Smooth muscle cell (in vitro differentiated cells): ENCODE measurements around the gene ZNF536. TPM values are rescaled to one million over a fixed set of nuclear protein-coding genes. Genes with fewer than 3 reads are reported as not detected.

ENCODE experiments used
- DNase-seq: peaks from one replicate; lab custom pipeline; 2025; ENCODE audit not compliant: unreplicated experiment; lab: John Stamatoyannopoulos, UW
- H2AFZ ChIP-seq: fragments of 200-600 bp; sonication (generic); 2 replicates; pipeline ENCODE4 v1.6.0; 2016; ENCODE audit warnings: antibody characterized with exemption, low read depth, mild to moderate bottlenecking
- H3F3A ChIP-seq: fragments of 200-600 bp; sonication (generic); 2 replicates; pipeline ENCODE4 v1.6.0; 2017; ENCODE audit warnings: antibody characterized with exemption, low read depth
- H3K27ac ChIP-seq: fragments of 200-600 bp; sonication (generic); 2 replicates; pipeline ENCODE4 v1.5.1; 2016; ENCODE audit warnings: low read depth, mild to moderate bottlenecking
- H3K27me3 ChIP-seq: fragments of 200-600 bp; sonication (generic); 2 replicates; pipeline ENCODE4 v1.6.1; 2016; ENCODE audit warnings: low read depth, mild to moderate bottlenecking
- H3K36me3 ChIP-seq: fragments of 200-600 bp; sonication (generic); 2 replicates; pipeline ENCODE4 v1.5.1; 2016; ENCODE audit warnings: low read depth
- H3K4me1 ChIP-seq: fragments of 200-600 bp; sonication (generic); 2 replicates; pipeline ENCODE4 v1.5.1; 2016; ENCODE audit warnings: low read depth
- H3K4me2 ChIP-seq: fragments of 200-600 bp; sonication (generic); 2 replicates; pipeline ENCODE4 v1.6.0; 2016; ENCODE audit warnings: mild to moderate bottlenecking
- H3K4me3 ChIP-seq: fragments of 200-600 bp; sonication (generic); 2 replicates; pipeline ENCODE4 v1.5.1; 2016; ENCODE audit warnings: mild to moderate bottlenecking
- H3K79me2 ChIP-seq: fragments of 200-600 bp; sonication (generic); 2 replicates; pipeline ENCODE4 v1.6.0; 2016; ENCODE audit warnings: low read depth, mild to moderate bottlenecking
- H3K9ac ChIP-seq: fragments of 200-600 bp; sonication (generic); 2 replicates; pipeline ENCODE4 v1.6.0; 2016; ENCODE audit warnings: low read depth
- H3K9me3 ChIP-seq: fragments of 200-600 bp; sonication (generic); replicated peaks from 2 replicates; pipeline ENCODE4 v1.5.1; 2016; ENCODE audit warnings: low read depth
- H4K20me1 ChIP-seq: fragments of 200-600 bp; sonication (generic); 2 replicates; pipeline ENCODE4 v1.6.0; 2016; ENCODE audit warnings: low read depth
- CTCF ChIP-seq: fragments of 200-600 bp; sonication (generic); IDR thresholded peaks from 2 replicates; pipeline ENCODE4 v1.5.1; 2017; ENCODE audit warnings: borderline replicate concordance, mild to moderate bottlenecking, antibody characterized with exemption; ENCODE audit not compliant: insufficient read depth, poor library complexity, severe bottlenecking
- WGBS: methylation state at CpG from one replicate; pipeline ENCODE4 v1.1.7; 2016; ENCODE audit warnings: low lambda C conversion rate; 5-methylcytosine and 5-hydroxymethylcytosine counted together
- polyA plus RNA-seq: library from polyadenylated mRNA; unstranded; fragments of >200 nt; fragmentation: Nextera tagmentation; extraction: Ambion mirVana; gene quantifications from 2 replicates; pipeline ENCODE4 v1.2.1, GENCODE V29; 2016
- total RNA-seq: library from RNA; depleted of rRNA; stranded (reverse); fragments of >200 nt; gene quantifications from 2 replicates; pipeline ENCODE4 v1.2.3, GENCODE V29; 2014

The ZNF536 gene
- total and polyA plus RNA-seq, 2 experiments from 2014 or later = not detected

- no peaks in the 10 kb centered on the region for H3K79me2 ChIP-seq
- no peak for DNase-seq
- H2AFZ ChIP-seq = no peak overlapping the region
- H3K27ac ChIP-seq = no peak overlapping the region
- H3K9ac ChIP-seq = no peak overlapping the region
- 86% methylated on average over 4 of the region's 4 CpGs for WGBS
- H3F3A ChIP-seq = no peaks in the 10 kb centered on the region
- H3K4me3 ChIP-seq = no peak overlapping the region
- peaks cover 33% of the 10 kb centered on the region for H3K27me3 ChIP-seq
- no peak for TF ChIP-seq CTCF
- no peaks in the 10 kb centered on the region for H3K9me3 ChIP-seq
- H3K4me1 ChIP-seq = no peaks in the 10 kb centered on the region
- H4K20me1 ChIP-seq = no peaks in the 10 kb centered on the region
- H3K4me2 ChIP-seq = no peak overlapping the region
- H3K36me3 ChIP-seq = no peaks in the 10 kb centered on the region
Measured at GRCh38 chr19:30401956-30402355, 29.8 kb downstream of the ZNF536 start.

- Histone ChIP-seq H3K4me2 (no peak overlapping the region), H4K20me1 (no peaks in the 10 kb centered on the region), H3K4me3 (no peak overlapping the region), H3K27me3 (peaks cover 33% of the 10 kb centered on the region), H3K4me1 (no peaks in the 10 kb centered on the region), H3K9ac (no peak overlapping the region), H3K79me2 (no peaks in the 10 kb centered on the region), H3K27ac (no peak overlapping the region), H2AFZ (no peak overlapping the region), H3F3A (no peaks in the 10 kb centered on the region), H3K9me3 (no peaks in the 10 kb centered on the region), H3K36me3 (no peaks in the 10 kb centered on the region)
- 84% methylated on average over 15 of the region's 15 CpGs for WGBS
- no peak for DNase-seq
- TF ChIP-seq CTCF = no peak
Measured at GRCh38 chr19:30402436-30403202, 30.4 kb downstream of the ZNF536 start.

- Histone ChIP-seq H3K4me3 (no peak overlapping the region), H3K79me2 (no peaks in the 10 kb centered on the region), H3K4me2 (no peak overlapping the region)
Measured at GRCh38 chr19:30403203-30403985, 31.2 kb downstream of the ZNF536 start.

More at GRCh38 chr19:30403203-30403985, 31.2 kb downstream of the ZNF536 start:
- Histone ChIP-seq H3K27ac (no peak overlapping the region), H2AFZ (no peak overlapping the region), H3K36me3 (no peaks in the 10 kb centered on the region), H3K27me3 (peaks cover 32% of the 10 kb centered on the region), H3K9me3 (no peaks in the 10 kb centered on the region), H3F3A (no peaks in the 10 kb centered on the region), H4K20me1 (no peaks in the 10 kb centered on the region), H3K4me1 (no peaks in the 10 kb centered on the region), H3K9ac (no peak overlapping the region)
- 80% methylated on average over 12 of the region's 12 CpGs for WGBS
- no peak for DNase-seq
- TF ChIP-seq CTCF = no peak
